ENCODE results near the gene LYVE1. TPM values are rescaled to one million over a fixed set of nuclear protein-coding genes. Genes with fewer than 3 reads are reported as not detected.
A peak's percentile ranks its signal among the peaks of the same experiment; 100 is the strongest.

The LYVE1 gene
- total RNA-seq, 1 donor from 2014 or later, result 0.27 TPM

GRCh38 chr11:10587388-10587787 lies 18.9 kb upstream of the LYVE1 start:
- peaks cover 5% of the 10 kb centered on the region for H3K9me3 Mint-ChIP-seq (ENCODE audit: unreplicated experiment)
- no peaks in the 10 kb centered on the region for H3K9me3 ChIP-seq (ENCODE audit: insufficient read depth, low read depth, low read length)
- peaks cover 26% of the 10 kb centered on the region for H3K4me1 Mint-ChIP-seq (ENCODE audit: low read depth, unreplicated experiment)
- no peaks in the 10 kb centered on the region for H3K36me3 ChIP-seq (ENCODE audit: insufficient read depth, low read length)
- peaks cover 4% of the 10 kb centered on the region for H3K27me3 Mint-ChIP-seq (ENCODE audit: low read depth, unreplicated experiment)
- no peak overlapping the region for H2AFZ ChIP-seq (ENCODE audit: low read depth, low read length)
- FAIRE-seq, result no peak
- no peak for DNase-seq (ENCODE audit: low read depth)
- peaks cover 11% of the 10 kb centered on the region for H3K36me3 Mint-ChIP-seq (ENCODE audit: low read depth, unreplicated experiment)
- H4K20me1 ChIP-seq (ENCODE audit: insufficient read depth, low read length), result no peaks in the 10 kb centered on the region
- no peaks in the 10 kb centered on the region for H3K79me2 ChIP-seq (ENCODE audit: insufficient read depth, low read length)
- H3K27ac Mint-ChIP-seq (ENCODE audit: unreplicated experiment), result no peak overlapping the region
- peaks cover 15% of the 10 kb centered on the region for H3K4me1 ChIP-seq (ENCODE audit: insufficient read depth, low read length)
- no peak overlapping the region for H3K4me2 ChIP-seq (ENCODE audit: low read length)
- no peak overlapping the region for H3K4me3 Mint-ChIP-seq (ENCODE audit: unreplicated experiment)
- H3K27ac ChIP-seq (ENCODE audit: low read depth, low read length), result no peak overlapping the region
- TF ChIP-seq EZH2 (IDR thresholded peaks at IDR 0.05; ENCODE audit: insufficient read depth, low read length), result no peak
- TF ChIP-seq, protein P1, sequence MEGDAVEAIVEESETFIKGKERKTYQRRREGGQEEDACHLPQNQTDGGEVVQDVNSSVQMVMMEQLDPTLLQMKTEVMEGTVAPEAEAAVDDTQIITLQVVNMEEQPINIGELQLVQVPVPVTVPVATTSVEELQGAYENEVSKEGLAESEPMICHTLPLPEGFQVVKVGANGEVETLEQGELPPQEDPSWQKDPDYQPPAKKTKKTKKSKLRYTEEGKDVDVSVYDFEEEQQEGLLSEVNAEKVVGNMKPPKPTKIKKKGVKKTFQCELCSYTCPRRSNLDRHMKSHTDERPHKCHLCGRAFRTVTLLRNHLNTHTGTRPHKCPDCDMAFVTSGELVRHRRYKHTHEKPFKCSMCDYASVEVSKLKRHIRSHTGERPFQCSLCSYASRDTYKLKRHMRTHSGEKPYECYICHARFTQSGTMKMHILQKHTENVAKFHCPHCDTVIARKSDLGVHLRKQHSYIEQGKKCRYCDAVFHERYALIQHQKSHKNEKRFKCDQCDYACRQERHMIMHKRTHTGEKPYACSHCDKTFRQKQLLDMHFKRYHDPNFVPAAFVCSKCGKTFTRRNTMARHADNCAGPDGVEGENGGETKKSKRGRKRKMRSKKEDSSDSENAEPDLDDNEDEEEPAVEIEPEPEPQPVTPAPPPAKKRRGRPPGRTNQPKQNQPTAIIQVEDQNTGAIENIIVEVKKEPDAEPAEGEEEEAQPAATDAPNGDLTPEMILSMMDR (IDR thresholded peaks at IDR 0.05; ENCODE audit: insufficient read depth, low read depth, low read length), result no peak
- no peaks in the 10 kb centered on the region for H3K27me3 ChIP-seq (ENCODE audit: insufficient read depth, low read length)
- no peak overlapping the region for H3K4me3 ChIP-seq (ENCODE audit: insufficient read depth, low read depth, low read length)
- no peak overlapping the region for H3K9ac ChIP-seq (ENCODE audit: low read length)

DNA sequence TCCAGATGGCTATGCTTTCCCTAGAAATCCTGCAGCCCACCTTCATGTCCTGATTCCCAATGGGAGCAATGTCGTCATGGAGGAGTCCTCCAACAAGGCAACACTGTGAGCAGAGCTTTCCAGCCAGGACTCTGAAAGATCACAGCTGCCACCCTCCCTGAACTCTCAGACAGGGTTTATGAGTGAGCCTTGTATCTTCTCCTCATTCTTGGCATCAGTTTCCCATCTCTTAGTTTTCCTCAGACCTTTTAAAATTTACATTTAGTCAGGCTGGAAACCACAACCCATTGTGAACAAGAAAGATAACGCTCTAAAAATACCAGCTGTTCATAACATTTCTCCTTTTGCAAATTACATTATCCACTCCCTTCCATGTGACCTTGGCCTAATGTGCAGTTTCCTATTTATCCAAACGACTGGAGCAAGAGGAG lies 15.6 kb upstream of the LYVE1 start:
- no peak overlapping the region for H2AFZ ChIP-seq (ENCODE audit: low read depth, low read length)
- DNase-seq (ENCODE audit: low read depth) (peak; percentile 84), FAIRE-seq (no peak)
- no peaks in the 10 kb centered on the region for H3K79me2 ChIP-seq (ENCODE audit: insufficient read depth, low read length)
- no peak overlapping the region for H3K27ac ChIP-seq (ENCODE audit: low read depth, low read length)
- H3K4me3 Mint-ChIP-seq (ENCODE audit: unreplicated experiment), result no peak overlapping the region
- H3K27me3 Mint-ChIP-seq (ENCODE audit: low read depth, unreplicated experiment), result peaks cover 4% of the 10 kb centered on the region
- TF ChIP-seq, protein P1 (IDR thresholded peaks at IDR 0.05; ENCODE audit: insufficient read depth, low read depth, low read length), result no peak
- TF ChIP-seq EZH2 (IDR thresholded peaks at IDR 0.05; ENCODE audit: insufficient read depth, low read length), result no peak
- H3K36me3 ChIP-seq (ENCODE audit: insufficient read depth, low read length), result no peaks in the 10 kb centered on the region
- H3K4me3 ChIP-seq (ENCODE audit: insufficient read depth, low read depth, low read length), result no peak overlapping the region
- H3K9me3 ChIP-seq (ENCODE audit: insufficient read depth, low read depth, low read length), result no peaks in the 10 kb centered on the region
- H3K9me3 Mint-ChIP-seq (ENCODE audit: unreplicated experiment), result peaks cover 5% of the 10 kb centered on the region
- no peak overlapping the region for H3K9ac ChIP-seq (ENCODE audit: low read length)
- H3K27ac Mint-ChIP-seq (ENCODE audit: unreplicated experiment), result no peak overlapping the region
- peaks cover 8% of the 10 kb centered on the region for H3K4me1 Mint-ChIP-seq (ENCODE audit: low read depth, unreplicated experiment)
- H4K20me1 ChIP-seq (ENCODE audit: insufficient read depth, low read length), result no peaks in the 10 kb centered on the region
- no peaks in the 10 kb centered on the region for H3K27me3 ChIP-seq (ENCODE audit: insufficient read depth, low read length)
- no peak overlapping the region for H3K4me2 ChIP-seq (ENCODE audit: low read length)
- H3K36me3 Mint-ChIP-seq (ENCODE audit: low read depth, unreplicated experiment), result peaks cover 12% of the 10 kb centered on the region
- H3K4me1 ChIP-seq (ENCODE audit: insufficient read depth, low read length), result peaks cover 6% of the 10 kb centered on the region

- FAIRE-seq, result no peak
- H3K9me3 Mint-ChIP-seq (ENCODE audit: unreplicated experiment), result peaks cover 7% of the 10 kb centered on the region
Observed at GRCh38 chr11:10581481-10582019, 13.1 kb upstream of the LYVE1 start.

More at GRCh38 chr11:10581481-10582019, 13.1 kb upstream of the LYVE1 start:
- peaks cover 10% of the 10 kb centered on the region for H3K36me3 Mint-ChIP-seq (ENCODE audit: low read depth, unreplicated experiment)
- no peaks in the 10 kb centered on the region for H3K79me2 ChIP-seq (ENCODE audit: insufficient read depth, low read length)
- H3K27me3 ChIP-seq (ENCODE audit: insufficient read depth, low read length), result no peaks in the 10 kb centered on the region
- no peak overlapping the region for H3K27ac ChIP-seq (ENCODE audit: low read depth, low read length)
- no peaks in the 10 kb centered on the region for H3K36me3 ChIP-seq (ENCODE audit: insufficient read depth, low read length)
- no peak overlapping the region for H3K4me3 ChIP-seq (ENCODE audit: insufficient read depth, low read depth, low read length)
- no peak overlapping the region for H3K27ac Mint-ChIP-seq (ENCODE audit: unreplicated experiment)
- peaks cover 7% of the 10 kb centered on the region for H3K27me3 Mint-ChIP-seq (ENCODE audit: low read depth, unreplicated experiment)
- H3K9ac ChIP-seq (ENCODE audit: low read length), result no peak overlapping the region
- H3K4me1 Mint-ChIP-seq (ENCODE audit: low read depth, unreplicated experiment), result peaks cover 2% of the 10 kb centered on the region
- no peaks in the 10 kb centered on the region for H3K9me3 ChIP-seq (ENCODE audit: insufficient read depth, low read depth, low read length)
- no peak overlapping the region for H2AFZ ChIP-seq (ENCODE audit: low read depth, low read length)
- no peak for DNase-seq (ENCODE audit: low read depth)
- H3K4me1 ChIP-seq (ENCODE audit: insufficient read depth, low read length), result peaks cover under 1% of the 10 kb centered on the region
- TF ChIP-seq EZH2 (IDR thresholded peaks at IDR 0.05; ENCODE audit: insufficient read depth, low read length), result no peak
- TF ChIP-seq, protein P1 (IDR thresholded peaks at IDR 0.05; ENCODE audit: insufficient read depth, low read depth, low read length), result no peak
- H4K20me1 ChIP-seq (ENCODE audit: insufficient read depth, low read length), result no peaks in the 10 kb centered on the region
- H3K4me3 Mint-ChIP-seq (ENCODE audit: unreplicated experiment), result no peak overlapping the region
- H3K4me2 ChIP-seq (ENCODE audit: low read length), result no peak overlapping the region

Measured in astrocyte (in vitro differentiated cells and primary cell).